NCI-H2107 (cell line): ENCODE results near the gene SBDS.

Experiments used
- DNase-seq: peaks from one replicate; lab custom pipeline; 2025; lab: John Stamatoyannopoulos, UW

SBDS gene

DNA sequence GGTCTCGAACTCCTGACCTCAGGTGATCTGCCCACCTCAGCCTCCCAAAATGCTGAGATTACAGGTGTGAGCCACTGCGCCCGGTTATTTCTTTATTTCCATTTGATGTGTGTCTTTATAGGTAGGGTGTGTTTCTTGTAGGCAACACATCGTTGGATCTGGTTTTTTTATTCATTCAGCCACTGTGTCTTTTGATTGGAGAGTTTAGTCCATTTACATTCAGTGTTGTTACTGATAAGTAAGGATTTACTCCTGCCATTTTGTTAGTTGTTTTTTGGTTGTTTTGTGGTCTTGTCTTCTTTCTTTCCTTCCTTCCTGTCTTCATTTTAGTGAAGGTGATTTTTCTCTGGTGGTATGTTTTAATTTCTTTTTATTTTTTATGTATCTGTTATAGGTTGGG, 57.4 kb downstream of the SBDS start:
- no peak for DNase-seq
